ENCODE data around the gene FGD3. TPM values are rescaled to one million over a fixed set of nuclear protein-coding genes. Genes with fewer than 3 reads are reported as not detected.

The FGD3 gene
- total RNA-seq, 1 donor from 2014 or later, result 0.26 TPM

DNA sequence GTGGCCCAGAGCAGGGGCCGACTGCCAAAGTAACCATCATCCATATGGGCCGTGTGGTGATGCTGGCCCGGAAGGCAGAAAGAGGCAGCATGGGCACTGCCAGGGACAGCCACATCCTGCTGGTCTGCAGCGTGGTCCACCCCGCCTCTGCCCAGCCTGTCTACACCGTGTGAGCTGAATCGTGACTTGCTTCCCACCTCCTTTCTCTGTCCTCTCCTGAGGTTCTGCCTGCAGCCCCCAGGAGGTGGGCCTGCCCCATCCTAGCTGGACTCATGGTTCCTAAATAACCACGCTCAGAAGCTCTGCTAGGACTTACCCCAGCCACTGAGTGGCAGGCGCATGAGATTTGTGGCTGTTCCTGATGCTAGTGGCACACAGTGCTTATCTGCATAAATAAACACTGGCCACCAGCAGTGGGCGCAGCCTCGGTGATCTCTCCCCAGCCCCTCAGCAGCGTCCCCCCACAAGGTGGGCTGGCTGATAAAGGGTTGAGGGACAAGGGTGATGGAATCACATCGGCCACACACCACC is 88.6 kb downstream of the FGD3 start:
- H3K4me3 ChIP-seq (ENCODE audit: low read depth, low read length), result no peak overlapping the region
- FAIRE-seq, result no peak
- peaks cover 2% of the 10 kb centered on the region for H3K27me3 ChIP-seq (ENCODE audit: control insufficient read depth, insufficient read depth, low read length)
- DNase-seq (ENCODE audit: low read depth), result no peak
- TF ChIP-seq CTCF (IDR thresholded peaks at IDR 0.05; ENCODE audit: insufficient read depth, low read length, severe bottlenecking), result no peak
- no peaks in the 10 kb centered on the region for H3K36me3 ChIP-seq (ENCODE audit: control insufficient read depth, insufficient read depth, low read length)

DNA sequence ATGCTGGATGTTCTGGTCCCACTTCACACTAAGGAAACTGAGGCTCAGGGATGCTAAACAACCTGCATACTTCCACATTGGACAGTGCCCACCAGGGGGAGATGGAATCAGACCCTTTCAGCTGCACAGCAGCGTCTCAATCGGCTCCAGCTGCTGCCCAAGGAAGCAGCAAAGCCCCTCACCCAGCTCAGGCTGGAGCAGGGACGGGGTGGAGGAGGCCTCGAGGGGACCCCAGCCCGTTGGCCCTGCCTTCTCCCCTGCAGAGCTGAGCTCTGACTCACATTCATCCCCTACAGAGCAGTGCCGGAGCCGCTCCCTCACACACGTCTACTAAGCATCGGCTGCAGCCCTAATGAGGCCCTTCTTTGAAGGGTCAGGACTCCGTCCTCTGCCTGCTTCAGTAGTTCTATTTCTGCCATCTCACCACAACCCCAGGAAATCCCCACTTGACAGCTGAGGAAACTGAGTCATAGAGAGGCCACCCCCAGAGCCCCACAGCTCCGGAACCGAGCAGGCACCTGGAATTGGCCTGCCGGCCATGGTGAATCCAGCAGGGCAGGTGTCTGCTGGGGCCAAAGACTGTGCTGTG is 89.7 kb downstream of the FGD3 start:
- H3K27me3 ChIP-seq (ENCODE audit: control insufficient read depth, insufficient read depth, low read length), result no peaks in the 10 kb centered on the region
- no peak overlapping the region for H3K4me3 ChIP-seq (ENCODE audit: low read depth, low read length)
- TF ChIP-seq CTCF (IDR thresholded peaks at IDR 0.05; ENCODE audit: insufficient read depth, low read length, severe bottlenecking), result no peak
- no peaks in the 10 kb centered on the region for H3K36me3 ChIP-seq (ENCODE audit: control insufficient read depth, insufficient read depth, low read length)
- DNase-seq (ENCODE audit: low read depth) (no peak), FAIRE-seq (no peak)

DNA sequence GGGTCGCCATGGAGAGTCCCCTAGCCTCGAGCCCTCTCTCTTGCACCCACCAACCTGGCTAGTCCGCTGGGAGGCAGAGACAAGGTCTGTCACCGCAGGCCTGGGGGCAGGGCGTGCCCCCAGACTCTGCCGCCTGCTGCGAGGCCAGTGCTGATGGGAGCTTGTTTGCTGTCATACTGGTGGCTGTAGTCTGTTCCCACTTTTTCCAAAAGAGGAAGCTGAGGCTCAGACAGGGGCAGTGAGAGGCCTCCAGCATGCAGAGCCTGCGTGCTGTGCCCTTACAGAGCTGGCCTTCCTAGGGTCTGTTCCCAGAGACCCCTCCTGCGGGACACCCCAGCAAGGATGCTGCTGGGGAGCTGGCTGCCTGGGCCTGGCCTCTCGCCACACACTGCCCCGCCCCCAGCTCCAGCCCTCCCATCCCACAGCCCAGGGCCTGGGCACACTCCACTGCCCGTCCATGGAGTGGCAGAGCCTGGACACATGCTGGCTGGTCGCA is 90.2 kb downstream of the FGD3 start:
- no peak for TF ChIP-seq CTCF (IDR thresholded peaks at IDR 0.05; ENCODE audit: insufficient read depth, low read length, severe bottlenecking)
- Histone ChIP-seq H3K27me3 (ENCODE audit: control insufficient read depth, insufficient read depth, low read length) (no peaks in the 10 kb centered on the region), H3K4me3 (ENCODE audit: low read depth, low read length) (no peak overlapping the region), H3K36me3 (ENCODE audit: control insufficient read depth, insufficient read depth, low read length) (no peaks in the 10 kb centered on the region)
- DNase-seq (ENCODE audit: low read depth) (no peak), FAIRE-seq (no peak)

DNA sequence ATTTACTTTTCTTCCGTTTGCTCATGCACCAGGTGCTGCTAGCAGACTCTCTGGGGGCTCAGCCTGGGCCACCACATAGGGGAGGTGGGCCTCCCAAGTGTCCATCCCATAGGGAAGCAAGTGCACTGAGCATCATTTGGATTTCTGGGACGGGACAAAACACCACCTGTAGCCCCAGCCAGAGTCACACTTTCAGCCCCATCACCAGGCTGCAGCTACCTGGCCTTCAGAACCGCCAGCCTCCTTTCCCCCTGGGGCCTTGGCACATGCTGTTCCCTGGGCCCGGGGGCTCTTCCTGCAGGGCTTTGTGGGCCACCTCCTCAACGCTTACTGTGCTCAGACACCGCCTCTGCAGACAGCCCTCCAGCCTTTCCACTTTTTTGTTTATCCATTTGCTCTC is 91.6 kb downstream of the FGD3 start:
- DNase-seq (ENCODE audit: low read depth) (no peak), FAIRE-seq (no peak)
- Histone ChIP-seq H3K36me3 (ENCODE audit: control insufficient read depth, insufficient read depth, low read length) (no peaks in the 10 kb centered on the region), H3K4me3 (ENCODE audit: low read depth, low read length) (no peak overlapping the region), H3K27me3 (ENCODE audit: control insufficient read depth, insufficient read depth, low read length) (no peaks in the 10 kb centered on the region)
- no peak for TF ChIP-seq CTCF (IDR thresholded peaks at IDR 0.05; ENCODE audit: insufficient read depth, low read length, severe bottlenecking)

DNA sequence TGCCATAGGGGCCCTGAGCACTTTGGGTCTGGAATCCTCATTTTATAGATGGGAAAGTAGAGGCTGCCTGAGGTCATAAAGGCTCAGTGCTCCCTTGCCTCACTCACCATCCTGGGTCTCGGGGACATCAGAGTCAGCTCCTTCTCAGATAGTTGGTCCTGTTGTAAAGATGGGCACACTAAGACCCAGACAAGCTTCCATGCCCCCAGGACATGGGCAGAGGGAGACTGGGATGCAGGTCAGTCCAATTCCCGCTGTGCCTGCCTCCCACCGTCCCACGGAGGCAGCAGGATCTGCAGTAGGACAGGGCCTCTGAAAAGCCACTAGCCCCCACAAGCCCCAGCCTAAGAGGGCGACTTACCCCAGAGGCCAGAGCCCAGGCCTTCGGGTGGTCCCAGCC is 92.1 kb downstream of the FGD3 start:
- Histone ChIP-seq H3K4me3 (ENCODE audit: low read depth, low read length) (no peak overlapping the region), H3K36me3 (ENCODE audit: control insufficient read depth, insufficient read depth, low read length) (no peaks in the 10 kb centered on the region), H3K27me3 (ENCODE audit: control insufficient read depth, insufficient read depth, low read length) (no peaks in the 10 kb centered on the region)
- no peak for TF ChIP-seq CTCF (IDR thresholded peaks at IDR 0.05; ENCODE audit: insufficient read depth, low read length, severe bottlenecking)
- FAIRE-seq (no peak), DNase-seq (ENCODE audit: low read depth) (no peak)

- Histone ChIP-seq H3K27me3 (ENCODE audit: control insufficient read depth, insufficient read depth, low read length) (no peaks in the 10 kb centered on the region), H3K36me3 (ENCODE audit: control insufficient read depth, insufficient read depth, low read length) (no peaks in the 10 kb centered on the region), H3K4me3 (ENCODE audit: low read depth, low read length) (no peak overlapping the region)
- FAIRE-seq, result no peak
- no peak for TF ChIP-seq CTCF (IDR thresholded peaks at IDR 0.05; ENCODE audit: insufficient read depth, low read length, severe bottlenecking)
- no peak for DNase-seq (ENCODE audit: low read depth)
Observed at GRCh38 chr9:93039976-93040375, 92.7 kb downstream of the FGD3 start.

Data from bronchial epithelial cell (primary cell).